Ramos (cell line): Measurements from ENCODE around the gene HEATR5A.

Experiments used
- in situ Hi-C: fragments of 300-500 bp; cut with MboI; formaldehyde crosslinking; loops from one replicate; pipeline ENCODE4 v1.14.3; 2022; ENCODE audit warnings: low sequenced_read_pairs; ENCODE audit not compliant: unreplicated experiment

HEATR5A gene

DNA sequence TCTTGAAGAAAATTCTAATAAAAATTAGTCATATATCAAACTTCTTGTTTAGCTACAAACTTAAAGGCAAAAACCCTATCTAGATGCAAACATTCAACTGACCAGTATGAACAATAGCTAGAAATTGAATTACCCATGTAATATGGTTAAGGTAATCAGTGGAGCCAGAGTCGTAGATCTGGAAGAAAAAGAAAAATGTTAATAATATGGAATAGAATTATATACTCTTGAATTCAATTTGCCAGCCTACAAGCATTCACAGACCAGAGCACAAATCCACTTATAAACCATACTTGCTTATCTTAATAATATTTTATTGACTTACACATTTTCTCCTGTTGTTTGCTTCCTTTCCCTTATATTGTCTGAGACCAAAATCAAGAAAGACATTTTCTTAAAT, 7.7 kb upstream of the HEATR5A start:
- in situ Hi-C loops, result no loop called here

DNA sequence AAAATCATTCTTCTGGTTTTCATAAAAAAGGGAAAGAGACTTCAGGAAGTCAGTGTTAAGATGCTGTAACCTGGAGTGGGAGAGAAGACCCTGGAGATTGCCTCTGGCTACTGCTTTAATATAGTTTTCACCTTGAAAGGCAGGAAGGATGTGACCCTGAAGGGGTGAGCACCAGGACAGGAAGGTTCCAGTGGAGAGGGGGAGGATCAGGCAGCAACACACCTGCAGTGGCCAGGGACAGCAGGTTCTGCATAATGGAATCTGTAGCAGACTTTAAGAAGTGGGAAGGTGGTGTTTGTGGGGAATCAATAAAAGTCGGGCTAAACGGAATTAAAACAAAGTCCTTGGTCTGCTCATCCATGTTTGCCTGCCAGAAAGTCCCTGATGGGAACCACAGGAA, 6.3 kb upstream of the HEATR5A start:
- in situ Hi-C loops, result no loop called here

- in situ Hi-C loops, result no loop called here
Observed at GRCh38 chr14:31425905-31426304, 5.6 kb upstream of the HEATR5A start.

DNA sequence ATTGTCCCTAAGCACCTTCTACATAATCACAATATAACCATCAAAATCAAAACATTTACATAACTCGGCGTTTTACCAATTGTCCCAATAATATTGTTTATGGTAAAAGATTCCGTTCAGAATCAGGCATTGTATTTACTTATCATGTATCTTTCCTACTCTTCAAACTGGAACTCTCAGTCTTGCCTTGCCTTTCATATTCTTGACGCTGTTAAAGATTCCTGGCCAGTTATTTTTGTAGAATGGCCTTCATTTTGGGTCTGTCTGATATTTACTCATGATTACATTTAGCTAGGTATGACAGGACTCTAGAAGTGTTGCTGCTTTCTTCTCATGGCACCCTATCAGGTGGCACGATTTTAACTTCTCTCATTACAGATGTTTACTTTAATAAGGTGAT, 850 bp upstream of the HEATR5A start:
- in situ Hi-C loops, result no loop called here

DNA sequence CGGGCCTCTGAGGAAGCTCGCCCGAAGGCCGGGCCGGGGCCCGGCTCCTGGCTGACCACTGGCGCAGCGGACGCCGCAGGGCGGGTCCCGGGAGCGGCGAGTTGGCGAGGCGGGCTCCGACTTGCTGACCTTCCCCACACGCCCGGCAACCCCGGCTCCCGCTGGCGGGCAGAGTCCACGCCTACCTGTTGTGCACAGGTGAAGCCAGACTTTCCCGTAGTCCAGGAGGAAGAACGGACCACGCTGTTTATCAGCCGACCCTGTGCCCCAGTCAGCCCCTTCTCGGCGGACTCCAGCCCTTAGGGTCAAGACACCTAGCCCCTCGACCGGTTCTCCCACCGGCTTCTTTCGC, 407 bp downstream of the HEATR5A start:
- in situ Hi-C loops, result no loop called here

GRCh38 chr14:31419179-31419966, 977 bp downstream of the HEATR5A start:
- in situ Hi-C loops, result no loop called here

GRCh38 chr14:31418440-31418839, 1.9 kb downstream of the HEATR5A start:
- in situ Hi-C loops, result no loop called here

DNA sequence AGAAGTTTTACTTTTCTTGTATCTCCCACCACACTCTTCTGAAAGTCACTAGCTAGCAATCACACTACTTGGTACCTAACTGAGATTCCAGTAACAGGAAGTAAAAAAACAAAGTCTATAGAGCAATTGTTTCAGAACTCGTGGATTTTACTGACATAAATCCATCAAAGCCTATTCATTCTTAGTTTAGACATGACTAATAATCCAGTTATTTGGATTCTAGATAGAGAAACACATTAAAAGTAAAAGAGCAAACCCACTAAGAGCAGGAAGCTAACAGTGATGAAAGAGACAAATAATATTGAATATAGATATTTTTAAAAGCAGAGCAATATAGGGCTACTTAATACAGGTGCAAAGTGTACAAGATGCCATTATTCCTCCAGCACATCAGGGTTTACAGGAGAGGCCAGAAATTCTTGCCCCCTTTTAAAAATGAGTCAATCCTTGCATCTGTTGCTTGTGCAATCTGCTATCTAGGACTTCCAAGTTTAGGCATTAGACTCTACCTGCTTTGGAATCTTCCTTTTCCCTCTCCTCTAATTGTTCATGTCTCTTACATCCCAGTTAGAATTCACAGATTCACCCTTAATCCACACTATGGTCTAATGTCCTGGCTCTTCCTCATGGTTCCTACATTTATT, 6.0 kb downstream of the HEATR5A start:
- in situ Hi-C loops, result no loop called here

DNA sequence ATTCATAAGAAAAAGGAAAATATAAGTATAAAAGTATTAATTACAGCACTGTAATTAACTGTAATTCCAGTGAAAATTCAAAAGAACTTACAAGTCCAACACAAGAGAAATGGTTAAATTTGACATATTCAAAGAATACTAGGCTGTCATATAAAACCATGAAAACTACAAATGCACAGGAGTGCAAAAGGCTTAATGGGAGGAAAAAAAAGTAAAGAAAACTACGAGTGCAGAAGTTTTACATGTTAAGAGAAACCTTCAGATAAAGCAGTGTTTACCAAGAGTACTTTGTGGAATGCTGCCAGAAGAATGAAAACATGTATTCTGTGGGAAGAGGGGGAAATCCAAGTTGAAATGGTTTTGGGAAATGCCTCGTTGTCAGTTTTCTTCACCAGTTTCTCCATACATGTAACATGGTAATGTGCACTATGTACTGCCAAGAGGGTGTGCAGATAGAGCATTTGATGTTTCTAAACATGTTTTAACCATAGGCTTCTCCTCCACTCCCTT, 9.1 kb downstream of the HEATR5A start:
- in situ Hi-C loops, result no loop called here

DNA sequence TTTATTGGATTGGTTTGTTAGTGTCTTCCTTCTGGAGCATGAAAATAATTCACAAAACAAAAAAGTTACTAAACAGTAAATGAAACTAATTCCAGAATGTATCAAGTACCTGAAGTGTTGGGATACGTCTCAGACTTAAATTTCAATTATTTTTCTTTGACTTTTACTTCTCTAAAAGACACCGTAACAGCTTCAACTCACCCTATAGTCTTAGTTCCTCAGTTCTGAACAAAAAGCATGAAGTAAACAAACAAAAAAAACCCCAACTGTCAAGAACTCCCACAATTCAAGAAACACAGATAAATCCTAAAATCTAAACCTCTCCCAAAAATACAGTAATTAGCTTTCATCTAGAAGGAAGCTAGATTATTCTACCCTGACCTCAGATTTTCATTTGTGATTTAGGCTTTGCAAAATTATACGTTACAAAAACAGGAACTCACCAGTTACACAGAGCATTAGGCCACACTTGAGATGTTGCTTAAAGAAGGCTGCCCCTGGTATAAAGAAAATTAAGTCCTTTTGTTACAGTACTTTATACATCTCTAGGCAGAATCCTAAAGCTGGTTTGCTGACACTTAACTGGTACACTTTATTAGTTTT, 10.2 kb downstream of the HEATR5A start:
- in situ Hi-C loops, result no loop called here

GRCh38 chr14:31408421-31408820, 11.9 kb downstream of the HEATR5A start:
- in situ Hi-C loops, result no loop called here

- in situ Hi-C loops, result no loop called here
Observed at GRCh38 chr14:31405599-31406232, 14.6 kb downstream of the HEATR5A start.

DNA sequence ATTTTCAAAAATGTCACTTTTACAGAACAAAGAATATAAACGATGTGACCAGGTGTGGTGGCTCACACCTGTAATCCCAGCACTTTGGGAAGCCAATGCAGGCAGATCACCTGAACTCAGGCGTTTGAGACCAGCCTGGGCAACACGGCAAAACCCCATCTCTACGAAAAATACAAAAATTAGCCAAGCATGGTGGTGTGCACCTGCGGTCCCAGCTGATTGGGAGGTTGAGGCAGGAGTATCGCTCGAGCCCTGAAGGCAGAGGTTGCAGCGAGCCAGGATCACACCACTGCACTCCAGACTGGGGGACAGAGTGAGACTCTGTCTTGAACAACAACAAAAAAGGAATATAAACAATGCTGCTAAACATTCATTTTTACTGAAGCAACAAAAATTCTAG, 15.2 kb downstream of the HEATR5A start:
- in situ Hi-C loops, result no loop called here

- in situ Hi-C loops, result no loop called here
Observed at GRCh38 chr14:31403707-31404106, 16.6 kb downstream of the HEATR5A start.

DNA sequence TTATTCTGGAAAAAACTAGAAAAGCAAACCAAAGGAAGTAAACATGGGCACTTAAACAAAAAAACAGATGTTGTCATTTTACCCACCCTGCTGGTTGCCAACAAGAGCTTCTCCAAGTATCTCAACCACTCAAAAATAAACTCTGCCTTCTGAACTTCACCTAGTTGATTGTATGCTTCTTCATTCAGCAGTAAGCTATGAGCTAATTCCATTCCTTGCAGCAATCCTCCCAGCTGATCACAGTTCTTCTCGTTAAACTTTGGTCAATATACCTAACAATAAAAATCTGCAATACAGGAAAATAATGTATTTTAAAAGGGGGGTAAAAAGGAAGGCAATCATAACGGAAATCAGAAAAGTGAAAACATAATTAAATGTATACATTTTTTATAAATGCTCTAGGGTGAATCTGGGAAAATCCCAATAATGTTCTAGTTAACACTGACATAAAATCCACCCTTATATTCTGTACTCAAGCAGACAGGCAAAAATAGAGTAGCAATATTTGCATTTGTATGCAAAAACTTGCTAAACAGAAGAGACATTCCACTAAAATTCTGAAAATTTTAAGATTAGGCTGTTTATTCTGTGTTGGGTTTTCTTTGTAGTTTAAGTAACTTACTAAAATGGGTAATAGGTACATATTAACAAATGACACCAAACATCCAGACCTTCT, 17.4 kb downstream of the HEATR5A start:
- in situ Hi-C loops, result no loop called here

- in situ Hi-C loops, result no loop called here
Observed at GRCh38 chr14:31401369-31401932, 18.9 kb downstream of the HEATR5A start.

GRCh38 chr14:31400031-31400638, 20.2 kb downstream of the HEATR5A start:
- in situ Hi-C loops, result no loop called here

GRCh38 chr14:31395572-31396205, 24.7 kb downstream of the HEATR5A start:
- in situ Hi-C loops, result no loop called here

DNA sequence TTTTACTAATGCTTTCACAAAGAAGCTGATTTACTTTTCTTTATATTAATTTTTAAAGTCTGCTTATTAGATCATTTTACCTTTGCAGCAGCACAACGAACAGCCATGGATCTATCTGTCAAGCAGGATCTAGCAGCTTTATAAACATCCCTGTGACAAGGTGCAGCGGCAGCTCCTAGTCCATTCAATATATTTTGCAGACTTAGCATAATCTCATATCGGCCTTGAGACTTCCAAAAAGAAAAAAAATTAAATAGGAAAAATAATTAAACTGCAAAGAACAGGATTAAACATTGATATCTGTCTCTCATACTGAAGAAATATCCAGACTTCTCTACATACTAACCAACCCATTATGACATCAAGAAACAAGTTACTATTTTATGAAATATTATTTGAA, 25.2 kb downstream of the HEATR5A start:
- in situ Hi-C loops, result no loop called here
